Neural progenitor cell (in vitro differentiated cells): ENCODE measurements around the gene ADORA1.

ENCODE experiments used
- EZH2 ChIP-seq: fragments of 200-600 bp; sonication (generic); IDR thresholded peaks from 2 replicates; pipeline ENCODE4 v1.6.1; 2017; ENCODE audit warnings: antibody characterized with exemption, mild to moderate bottlenecking, moderate library complexity
- EZH2phosphoT487 ChIP-seq: fragments of 200-600 bp; sonication (generic); IDR thresholded peaks from 2 replicates; pipeline ENCODE4 v1.6.1; 2017; ENCODE audit warnings: antibody characterized with exemption
- TF ChIP-seq, protein P1 (sequence below): fragments of 200-600 bp; sonication (generic); IDR thresholded peaks from 2 replicates; pipeline ENCODE4 v1.5.1; 2017; ENCODE audit warnings: antibody characterized with exemption, mild to moderate bottlenecking

DNA sequence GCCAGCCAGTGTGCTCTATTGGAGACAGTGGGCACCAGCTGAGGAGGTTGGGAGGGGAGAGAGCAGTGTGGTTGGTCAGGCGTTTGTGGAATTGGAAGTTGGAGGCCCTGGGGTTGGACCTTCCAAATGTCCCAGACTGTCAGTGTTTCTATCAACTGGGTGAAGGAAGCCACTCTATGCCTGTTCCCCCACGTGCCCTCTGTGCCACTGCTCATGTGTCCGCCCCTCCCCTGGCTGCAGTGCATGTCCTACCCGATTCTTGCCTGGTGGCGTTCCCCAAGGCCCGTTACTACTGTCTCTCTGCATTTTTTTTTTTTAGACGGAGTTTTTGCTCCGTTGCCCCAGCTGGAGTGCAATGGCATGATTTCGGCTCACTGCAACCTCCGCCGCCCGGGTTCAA lies 21.1 kb downstream of the ADORA1 start:
- TF ChIP-seq, protein P1, sequence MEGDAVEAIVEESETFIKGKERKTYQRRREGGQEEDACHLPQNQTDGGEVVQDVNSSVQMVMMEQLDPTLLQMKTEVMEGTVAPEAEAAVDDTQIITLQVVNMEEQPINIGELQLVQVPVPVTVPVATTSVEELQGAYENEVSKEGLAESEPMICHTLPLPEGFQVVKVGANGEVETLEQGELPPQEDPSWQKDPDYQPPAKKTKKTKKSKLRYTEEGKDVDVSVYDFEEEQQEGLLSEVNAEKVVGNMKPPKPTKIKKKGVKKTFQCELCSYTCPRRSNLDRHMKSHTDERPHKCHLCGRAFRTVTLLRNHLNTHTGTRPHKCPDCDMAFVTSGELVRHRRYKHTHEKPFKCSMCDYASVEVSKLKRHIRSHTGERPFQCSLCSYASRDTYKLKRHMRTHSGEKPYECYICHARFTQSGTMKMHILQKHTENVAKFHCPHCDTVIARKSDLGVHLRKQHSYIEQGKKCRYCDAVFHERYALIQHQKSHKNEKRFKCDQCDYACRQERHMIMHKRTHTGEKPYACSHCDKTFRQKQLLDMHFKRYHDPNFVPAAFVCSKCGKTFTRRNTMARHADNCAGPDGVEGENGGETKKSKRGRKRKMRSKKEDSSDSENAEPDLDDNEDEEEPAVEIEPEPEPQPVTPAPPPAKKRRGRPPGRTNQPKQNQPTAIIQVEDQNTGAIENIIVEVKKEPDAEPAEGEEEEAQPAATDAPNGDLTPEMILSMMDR, result no peak
- TF ChIP-seq EZH2 (no peak), EZH2phosphoT487 (no peak)
